Measurements from ENCODE around the gene SLC30A2.

SLC30A2 gene

GRCh38 chr1:26041978-26042377 is 3.9 kb downstream of the SLC30A2 start:
- no peak for DNase-seq (ENCODE audit: low read depth, low spot score)

- no peak for DNase-seq (ENCODE audit: low read depth, low spot score)
Observed at GRCh38 chr1:26041401-26041800, 4.5 kb downstream of the SLC30A2 start.

- DNase-seq (ENCODE audit: low read depth, low spot score), result no peak
Observed at GRCh38 chr1:26038904-26039303, 7.0 kb downstream of the SLC30A2 start.

GRCh38 chr1:26038477-26038876 is 7.4 kb downstream of the SLC30A2 start:
- no peak for DNase-seq (ENCODE audit: low read depth, low spot score)

GRCh38 chr1:26037904-26038303 is 8.0 kb downstream of the SLC30A2 start:
- DNase-seq (ENCODE audit: low read depth, low spot score), result no peak

- DNase-seq (ENCODE audit: low read depth, low spot score), result no peak
Observed at GRCh38 chr1:26036756-26037281, 9.1 kb downstream of the SLC30A2 start.

- DNase-seq (ENCODE audit: low read depth, low spot score), result peak; percentile 58
Observed at GRCh38 chr1:26035959-26036755, 9.8 kb downstream of the SLC30A2 start.

- DNase-seq (ENCODE audit: low read depth, low spot score), result peak; percentile 83
Observed at GRCh38 chr1:26035203-26035958, 10.5 kb downstream of the SLC30A2 start.

GRCh38 chr1:26034504-26035202 is 11.3 kb downstream of the SLC30A2 start:
- no peak for DNase-seq (ENCODE audit: low read depth, low spot score)

GRCh38 chr1:26032656-26033357 is 13.1 kb downstream of the SLC30A2 start:
- no peak for DNase-seq (ENCODE audit: low read depth, low spot score)

GRCh38 chr1:26031611-26032220 is 14.2 kb downstream of the SLC30A2 start:
- DNase-seq (ENCODE audit: low read depth, low spot score), result no peak

GRCh38 chr1:26031196-26031595 is 14.7 kb downstream of the SLC30A2 start:
- no peak for DNase-seq (ENCODE audit: low read depth, low spot score)

GRCh38 chr1:26029864-26030481 is 15.9 kb downstream of the SLC30A2 start:
- no peak for DNase-seq (ENCODE audit: low read depth, low spot score)

- DNase-seq (ENCODE audit: low read depth, low spot score), result no peak
Observed at GRCh38 chr1:26029054-26029863, 16.7 kb downstream of the SLC30A2 start.

GRCh38 chr1:26028490-26028980 is 17.4 kb downstream of the SLC30A2 start:
- no peak for DNase-seq (ENCODE audit: low read depth, low spot score)

- no peak for DNase-seq (ENCODE audit: low read depth, low spot score)
Observed at GRCh38 chr1:26027716-26028489, 18.0 kb downstream of the SLC30A2 start.

GRCh38 chr1:26025517-26025916 is 20.4 kb downstream of the SLC30A2 start:
- no peak for DNase-seq (ENCODE audit: low read depth, low spot score)

- DNase-seq (ENCODE audit: low read depth, low spot score), result no peak
Observed at GRCh38 chr1:26025060-26025459, 20.9 kb downstream of the SLC30A2 start.

- no peak for DNase-seq (ENCODE audit: low read depth, low spot score)
Observed at GRCh38 chr1:26023826-26024225, 22.1 kb downstream of the SLC30A2 start.

Data from activated CD4-positive, CD25-positive, alpha-beta regulatory T cell treated with anti-CD3 and anti-CD28 coated beads, Interleukin-2, amount 50 U/mL, for 16 hours (primary cell).